HG02852 (cell line): ENCODE results near the gene CEP112.

Experiments used
- ATAC-seq: cut with Tn5 transposase; IDR thresholded peaks from one replicate; pipeline ENCODE4 v1.9.1; 2021; ENCODE audit warnings: mild to moderate bottlenecking, moderate library complexity; ENCODE audit not compliant: unreplicated experiment

CEP112 gene

DNA sequence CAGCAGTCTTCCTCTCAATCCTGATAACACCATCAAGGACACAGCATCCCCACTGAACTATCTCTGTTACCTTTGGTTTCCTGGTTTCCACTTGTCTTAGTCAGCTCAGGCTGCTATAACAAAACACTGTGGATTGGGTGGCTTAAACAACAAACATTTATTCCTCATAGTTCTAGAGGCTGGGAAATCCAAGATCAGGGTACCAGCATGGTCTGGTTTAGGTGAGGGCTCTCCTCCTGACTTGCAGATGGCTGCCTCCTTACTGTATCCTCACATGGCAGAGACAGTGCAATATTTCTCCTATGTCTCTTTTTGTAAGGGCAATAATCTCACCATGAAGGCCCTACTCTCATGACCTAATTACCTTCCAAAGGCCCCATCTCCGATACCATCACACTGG lies 527.2 kb downstream of the CEP112 start:
- no peak for ATAC-seq

DNA sequence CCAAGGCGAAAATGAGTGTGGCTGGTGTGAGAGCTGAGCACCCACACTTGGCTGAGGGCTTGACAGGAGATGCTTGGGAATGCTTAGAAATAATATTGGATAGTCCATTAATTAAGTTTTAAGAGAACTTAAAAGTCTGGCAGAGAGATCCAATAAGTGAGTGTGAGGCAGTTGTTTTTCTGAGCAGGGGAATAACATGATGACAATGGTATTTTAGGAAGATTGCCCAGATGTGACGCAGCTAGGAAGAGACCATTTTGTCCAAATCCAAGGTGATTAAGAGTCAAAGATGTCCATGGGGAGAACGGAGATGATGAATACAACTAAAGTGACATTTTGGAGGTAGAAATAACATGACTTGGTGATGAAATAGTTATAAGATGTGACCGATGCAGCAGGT lies 527.7 kb downstream of the CEP112 start:
- no peak for ATAC-seq

- no peak for ATAC-seq
Observed at GRCh38 chr17:65662196-65662595, 529.7 kb downstream of the CEP112 start.

GRCh38 chr17:65660947-65661346 lies 531.0 kb downstream of the CEP112 start:
- no peak for ATAC-seq

- no peak for ATAC-seq
Observed at GRCh38 chr17:65660078-65660477, 531.9 kb downstream of the CEP112 start.

- no peak for ATAC-seq
Observed at GRCh38 chr17:65659512-65659911, 532.4 kb downstream of the CEP112 start.

- no peak for ATAC-seq
Observed at GRCh38 chr17:65657251-65657828, 534.6 kb downstream of the CEP112 start.

DNA sequence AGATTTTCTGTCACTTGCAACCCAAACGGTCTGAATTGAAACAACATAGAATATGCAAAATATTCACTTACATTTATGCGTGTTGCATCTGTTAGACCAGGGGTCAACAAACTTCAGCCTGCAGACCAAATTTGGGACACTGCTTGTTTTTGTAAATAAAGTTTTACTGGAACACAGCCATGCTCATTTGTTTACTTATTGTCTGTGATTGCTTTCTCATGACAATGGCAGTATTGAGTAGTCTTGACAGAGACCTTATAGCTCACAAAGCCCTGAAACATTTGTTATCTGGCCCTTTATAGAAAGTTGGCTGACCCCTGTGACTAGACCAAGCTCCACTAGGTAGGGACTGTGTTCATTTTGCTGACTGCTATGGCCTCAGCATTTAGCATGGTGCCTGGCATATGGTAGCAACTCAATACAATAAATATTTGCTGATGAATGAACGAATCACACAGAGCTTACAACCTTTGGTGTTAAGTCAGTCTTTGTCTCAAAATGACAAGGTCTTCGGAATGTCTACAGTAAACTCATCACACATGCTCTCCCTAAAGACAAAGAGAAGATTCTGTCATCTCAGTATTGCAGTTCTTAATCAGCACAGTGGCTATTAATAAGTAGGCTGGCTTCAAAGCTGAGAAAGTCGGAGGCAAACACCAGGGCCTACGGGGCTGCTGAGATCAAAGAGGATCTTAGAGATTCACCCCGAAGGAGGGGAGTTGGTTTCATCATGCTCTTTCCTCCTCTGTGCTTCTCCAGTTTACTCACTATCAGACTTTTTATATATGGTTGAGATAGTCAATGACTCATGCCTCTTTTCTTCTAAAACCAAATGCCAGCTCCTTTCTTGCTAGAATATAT lies 535.3 kb downstream of the CEP112 start:
- ATAC-seq: peak; percentile 79

DNA sequence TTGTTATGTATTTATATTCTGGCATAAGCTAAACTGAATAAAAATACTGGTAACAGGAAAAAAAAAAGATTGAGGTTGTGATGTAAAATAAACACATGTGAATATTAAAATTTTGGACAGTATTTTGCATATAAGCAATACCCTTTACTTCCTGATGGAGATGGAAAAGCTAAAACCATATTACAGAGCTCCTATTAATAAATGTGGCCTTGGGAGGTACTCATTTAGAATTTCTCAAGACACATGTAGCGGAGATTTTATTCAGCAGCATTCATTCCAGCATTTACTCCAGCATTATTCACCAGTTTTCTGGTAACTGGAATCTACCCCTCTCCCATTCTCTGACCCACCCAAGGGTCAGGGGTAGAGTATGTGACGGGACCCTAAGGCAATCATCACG lies 536.2 kb downstream of the CEP112 start:
- no peak for ATAC-seq

DNA sequence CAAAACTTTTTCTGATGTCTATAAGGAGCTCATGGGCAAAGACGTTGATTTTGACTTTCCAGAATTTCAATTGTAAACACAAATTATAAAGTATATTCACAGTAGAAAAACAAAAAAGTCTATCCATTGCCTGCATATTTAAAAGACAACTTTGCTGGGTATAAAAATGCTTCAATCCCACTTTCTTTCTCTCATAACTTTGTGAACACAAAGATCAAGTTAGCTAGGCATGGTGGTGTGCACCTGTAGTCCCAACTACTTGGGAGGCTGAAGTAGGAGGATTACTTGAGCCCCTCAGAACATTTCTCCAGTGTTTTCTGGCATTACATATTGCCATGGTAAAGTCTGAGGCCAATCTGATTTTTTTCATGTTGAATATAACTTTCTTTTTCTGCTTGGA lies 547.4 kb downstream of the CEP112 start:
- ATAC-seq: no peak

DNA sequence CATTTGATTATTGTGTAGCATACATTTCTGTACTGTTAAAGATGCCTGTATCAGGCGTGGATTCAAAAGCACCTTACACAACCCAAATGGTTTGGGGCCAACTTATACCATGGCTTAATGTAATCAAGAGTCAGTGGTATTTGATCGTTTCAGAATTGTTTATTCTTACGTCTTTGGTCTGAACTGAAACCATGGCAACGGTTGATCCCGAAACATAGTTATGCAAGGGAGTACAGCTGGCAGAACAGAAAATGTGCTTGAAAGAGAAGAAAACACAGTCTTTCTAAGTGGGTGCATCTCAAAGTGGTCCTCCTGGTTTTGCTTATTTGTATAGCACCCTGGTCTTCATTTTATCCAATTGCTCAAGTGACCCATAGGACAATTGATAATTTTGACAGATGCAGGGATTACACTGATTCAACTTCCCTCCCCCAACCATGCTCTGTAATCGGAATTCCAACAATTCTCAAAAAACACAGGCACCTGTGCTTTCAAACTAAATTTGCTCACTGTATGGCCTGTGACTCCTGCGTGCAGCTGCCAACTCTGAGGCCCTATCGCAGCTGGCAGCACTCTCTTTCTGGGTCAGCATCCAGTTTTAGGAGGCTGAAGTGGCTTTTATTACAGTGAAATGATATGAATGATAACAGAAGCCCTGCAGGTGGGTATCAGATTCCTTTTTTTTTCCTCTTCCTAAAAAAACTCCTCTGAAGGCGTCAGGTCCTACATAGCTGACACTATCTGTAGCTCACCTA lies 553.5 kb downstream of the CEP112 start:
- no peak for ATAC-seq

GRCh38 chr17:65637786-65638185 lies 554.1 kb downstream of the CEP112 start:
- ATAC-seq: no peak

DNA sequence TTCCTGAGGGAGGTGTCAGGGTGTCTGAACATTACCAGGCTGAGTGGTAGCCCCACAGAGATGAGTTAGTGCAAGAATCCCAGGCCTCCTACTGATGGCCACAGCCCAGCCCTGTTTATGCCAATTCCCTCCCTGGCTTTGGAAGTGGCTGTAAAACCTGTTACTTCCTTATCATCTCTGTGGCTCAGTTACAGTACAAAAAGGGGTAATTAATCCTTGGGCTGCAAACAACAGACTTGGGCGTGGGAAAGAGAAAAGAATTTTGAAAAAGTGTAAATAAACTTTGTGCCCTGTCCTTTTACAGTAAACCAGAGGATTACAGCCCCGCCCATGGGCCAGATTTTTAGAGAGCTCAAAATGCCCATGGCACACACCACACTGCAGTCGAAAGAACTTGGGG lies 557.4 kb downstream of the CEP112 start:
- ATAC-seq: no peak

- ATAC-seq: no peak
Observed at GRCh38 chr17:65633988-65634387, 557.9 kb downstream of the CEP112 start.

GRCh38 chr17:65633146-65633881 lies 558.6 kb downstream of the CEP112 start:
- no peak for ATAC-seq

DNA sequence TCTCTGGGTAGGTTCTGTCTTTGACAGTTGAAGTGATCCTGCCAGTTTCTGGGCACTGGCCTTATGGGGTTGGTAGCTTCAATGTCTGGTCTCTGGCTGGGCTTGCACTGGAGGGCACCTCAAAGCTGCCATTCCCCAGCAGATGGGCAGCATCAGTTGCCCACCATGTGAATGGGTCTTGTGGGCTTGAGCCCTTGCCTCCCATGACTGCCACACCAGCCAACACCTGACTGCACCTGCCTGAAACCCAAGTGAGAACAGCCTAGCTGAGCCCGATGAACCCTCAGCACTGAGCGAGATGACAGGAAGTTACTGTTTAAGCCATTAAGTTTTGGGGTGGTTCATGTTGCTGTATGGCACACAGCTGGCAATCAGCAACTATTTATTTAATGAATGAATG lies 561.4 kb downstream of the CEP112 start:
- ATAC-seq: no peak

- ATAC-seq: no peak
Observed at GRCh38 chr17:65629234-65629690, 562.7 kb downstream of the CEP112 start.

- ATAC-seq: no peak
Observed at GRCh38 chr17:65628644-65629036, 563.3 kb downstream of the CEP112 start.

DNA sequence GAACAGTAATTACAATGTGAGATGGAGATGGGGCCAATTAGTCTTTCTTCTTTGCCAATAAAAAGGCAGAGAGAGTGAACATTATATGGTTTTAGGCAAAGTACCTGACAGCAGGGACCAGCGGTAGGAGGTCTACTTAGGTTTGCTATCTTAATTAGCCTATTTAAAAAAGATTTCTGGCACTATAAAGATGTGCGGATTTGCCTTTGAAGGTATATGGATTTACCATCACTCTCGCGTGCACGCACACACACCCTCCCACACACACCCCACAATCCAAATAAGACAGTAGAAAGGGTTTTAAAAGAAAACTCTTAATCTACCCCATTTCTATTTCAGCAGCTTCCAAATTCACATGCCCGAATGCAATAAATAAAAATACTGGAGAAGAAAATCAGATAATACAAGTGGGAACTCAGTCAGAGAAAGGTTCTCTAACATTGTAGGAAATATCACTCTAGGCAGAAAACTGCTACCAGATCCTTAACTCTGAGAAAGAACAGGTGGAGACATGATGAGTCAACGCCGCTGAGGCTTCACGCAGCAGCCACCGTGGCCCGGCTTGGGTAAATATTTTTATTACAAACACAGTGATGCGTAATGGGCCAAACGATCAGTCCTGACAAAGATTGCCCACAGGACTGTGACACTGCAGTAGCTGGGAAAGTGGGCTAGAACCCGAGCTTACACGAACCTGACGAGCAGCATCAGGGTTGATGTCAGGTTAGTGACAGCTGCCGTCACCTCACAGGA lies 563.9 kb downstream of the CEP112 start:
- ATAC-seq: no peak

GRCh38 chr17:65627108-65627507 lies 564.8 kb downstream of the CEP112 start:
- no peak for ATAC-seq
